Measurements from ENCODE around the gene TFDP1.

GRCh38 chr13:113584870-113585671 is 518 bp downstream of the TFDP1 start:
- TF ChIP-seq CTCF (IDR thresholded peaks at IDR 0.05) (no peak), EP300 (IDR thresholded peaks at IDR 0.05; ENCODE audit: borderline replicate concordance in 1 of 2, low read depth in 1 of 2, low read length in 1 of 2) (no peak), FOXJ3 (CRISPR knock-in tag; IDR thresholded peaks at IDR 0.05) (no peak), TAF1 (IDR thresholded peaks at IDR 0.05; ENCODE audit: borderline replicate concordance, low read depth, low read length) (no peak), FOXM1 (IDR thresholded peaks at IDR 0.05; ENCODE audit: low read depth) (no peak), GABPA (IDR thresholded peaks at IDR 0.05; ENCODE audit: low read depth) (no peak), EZH2phosphoT487 (IDR thresholded peaks at IDR 0.05; ENCODE audit: borderline replicate concordance, low read depth) (no peak), RXRA (IDR thresholded peaks at IDR 0.05; ENCODE audit: borderline replicate concordance, low read depth) (no peak), RAD21 (IDR thresholded peaks at IDR 0.05; ENCODE audit: low read length) (no peak), FOSL2 (IDR thresholded peaks at IDR 0.05; ENCODE audit: borderline replicate concordance, low read depth) (no peak), RCOR1 (IDR thresholded peaks at IDR 0.05; ENCODE audit: low read length) (no peak)
- TF ChIP-seq, protein P1, sequence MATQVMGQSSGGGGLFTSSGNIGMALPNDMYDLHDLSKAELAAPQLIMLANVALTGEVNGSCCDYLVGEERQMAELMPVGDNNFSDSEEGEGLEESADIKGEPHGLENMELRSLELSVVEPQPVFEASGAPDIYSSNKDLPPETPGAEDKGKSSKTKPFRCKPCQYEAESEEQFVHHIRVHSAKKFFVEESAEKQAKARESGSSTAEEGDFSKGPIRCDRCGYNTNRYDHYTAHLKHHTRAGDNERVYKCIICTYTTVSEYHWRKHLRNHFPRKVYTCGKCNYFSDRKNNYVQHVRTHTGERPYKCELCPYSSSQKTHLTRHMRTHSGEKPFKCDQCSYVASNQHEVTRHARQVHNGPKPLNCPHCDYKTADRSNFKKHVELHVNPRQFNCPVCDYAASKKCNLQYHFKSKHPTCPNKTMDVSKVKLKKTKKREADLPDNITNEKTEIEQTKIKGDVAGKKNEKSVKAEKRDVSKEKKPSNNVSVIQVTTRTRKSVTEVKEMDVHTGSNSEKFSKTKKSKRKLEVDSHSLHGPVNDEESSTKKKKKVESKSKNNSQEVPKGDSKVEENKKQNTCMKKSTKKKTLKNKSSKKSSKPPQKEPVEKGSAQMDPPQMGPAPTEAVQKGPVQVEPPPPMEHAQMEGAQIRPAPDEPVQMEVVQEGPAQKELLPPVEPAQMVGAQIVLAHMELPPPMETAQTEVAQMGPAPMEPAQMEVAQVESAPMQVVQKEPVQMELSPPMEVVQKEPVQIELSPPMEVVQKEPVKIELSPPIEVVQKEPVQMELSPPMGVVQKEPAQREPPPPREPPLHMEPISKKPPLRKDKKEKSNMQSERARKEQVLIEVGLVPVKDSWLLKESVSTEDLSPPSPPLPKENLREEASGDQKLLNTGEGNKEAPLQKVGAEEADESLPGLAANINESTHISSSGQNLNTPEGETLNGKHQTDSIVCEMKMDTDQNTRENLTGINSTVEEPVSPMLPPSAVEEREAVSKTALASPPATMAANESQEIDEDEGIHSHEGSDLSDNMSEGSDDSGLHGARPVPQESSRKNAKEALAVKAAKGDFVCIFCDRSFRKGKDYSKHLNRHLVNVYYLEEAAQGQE (IDR thresholded peaks at IDR 0.05; ENCODE audit: low read depth, low read length) = no peak

All from SK-N-SH (cell line).